ENCODE measurements around the gene SPAG5. TPM values are rescaled to one million over a fixed set of nuclear protein-coding genes. Genes with fewer than 3 reads are reported as not detected.
A peak's percentile ranks its signal among the peaks of the same experiment; 100 is the strongest.

Gene SPAG5
- total and polyA plus RNA-seq, 9 of the 15 experiments (the other 6 are each of a cell fraction or from before 2014, with no cell fraction given): 94.4 to 286 (median 151) TPM

- no peak for TF ChIP-seq PURB (CRISPR knock-in tag; IDR thresholded peaks at IDR 0.05; ENCODE audit: low read depth)
- TF ChIP-seq ARID3A (IDR thresholded peaks at IDR 0.05; ENCODE audit: borderline replicate concordance, low read depth, low read length): no peak
- TF ChIP-seq ZNF133 (CRISPR knock-in tag; IDR thresholded peaks at IDR 0.05): no peak
- no peak; the same call in 1 of the 2 replicates for TF ChIP-seq ZNF57 (CRISPR knock-in tag; IDR thresholded peaks at IDR 0.05)
- peak; percentile 58 to 84; a peak in 3 of 4 replicates for TF ChIP-seq FOXK2 (conservative IDR thresholded peaks at IDR 0.05 in 1 of 2, IDR thresholded peaks at IDR 0.05 in 1 of 2; ENCODE audit: low read depth in 2 of 2)
- no peak for TF ChIP-seq BDP1 (IDR thresholded peaks at IDR 0.05; ENCODE audit: insufficient read depth, insufficient read length)
- no peak for TF ChIP-seq EZH2 (IDR thresholded peaks at IDR 0.05; ENCODE audit: borderline replicate concordance, low read depth, low read length)
- TF ChIP-seq TAF7 (tag; IDR thresholded peaks at IDR 0.05): no peak
- TF ChIP-seq NBN (IDR thresholded peaks at IDR 0.05; ENCODE audit: low read depth): peak; percentile 41
- TF ChIP-seq GATAD2A (IDR thresholded peaks at IDR 0.05): peak; percentile 45; the same call in 1 of the 2 replicates
- TF ChIP-seq SETDB1 (IDR thresholded peaks at IDR 0.05; ENCODE audit: low read length): no peak
- peak; percentile 76 for TF ChIP-seq MXI1 (IDR thresholded peaks at IDR 0.05; ENCODE audit: low read depth, low read length)
- TF ChIP-seq KDM2B (CRISPR knock-in tag; IDR thresholded peaks at IDR 0.05): 0 out of 2 replicates have a peak, but pooled peaks have one; percentile 37
- TF ChIP-seq LCOR (CRISPR knock-in tag; IDR thresholded peaks at IDR 0.05): no peak
- no peak for TF ChIP-seq TAL1 (IDR thresholded peaks at IDR 0.05)
- peak; percentile 87 for TF ChIP-seq SMAD1 (IDR thresholded peaks at IDR 0.05; ENCODE audit: low read depth, low read length, partially characterized antibody)
- no peak for TF ChIP-seq ILK (tag; IDR thresholded peaks at IDR 0.05; ENCODE audit: borderline replicate concordance, low read depth)
- no peak for TF ChIP-seq ZNF318 (IDR thresholded peaks at IDR 0.05; ENCODE audit: borderline replicate concordance in 1 of 2, low read depth in 1 of 2)
- TF ChIP-seq ZNF561 (CRISPR knock-in tag; conservative IDR thresholded peaks at IDR 0.05): no peak
These were observed 46.2 kb upstream of the SPAG5 start, which contains the start of gene BLTP2 (continued) for GRCh38 chr17:28644787-28645575.

All from K562 (cell line).